Coronary artery (tissue), 2 donors: Measurements from ENCODE around the gene BBLN.
A peak's percentile ranks its signal among the peaks of the same experiment; 100 is the strongest.
"Not testable (repeated sequence)": the region's sequence is repeated elsewhere in the genome, so short reads cannot be mapped to it uniquely, and the experiment has no call there.

ENCODE experiments used
- DNase-seq: peaks from one replicate; pipeline ENCODE4 v3.0.0-alpha.2; 2017; ENCODE audit warnings: low spot score
- H3K27ac ChIP-seq, 2 donors: fragments of 200-600 bp; sonication (generic); one replicate each; pipeline ENCODE4 v1.5.1; 2016 to 2019
- H3K4me3 ChIP-seq: fragments of 200-600 bp; sonication (generic); 2 replicates; pipeline ENCODE4 v1.5.1; 2016; ENCODE audit warnings: mild to moderate bottlenecking, moderate library complexity
- CTCF ChIP-seq: fragments of 200-600 bp; sonication (generic); IDR thresholded peaks from one replicate; pipeline ENCODE4 v1.5.1; 2019; ENCODE audit warnings: antibody characterized with exemption

The BBLN gene

GRCh38 chr9:128127568-128127989, 32.5 kb upstream of the BBLN start, which contains the start of gene PTGES2:
Gene PTGES2 (minus strand): TSS chr9:128127729. CDS start chr9:128127717, 12 bp downstream.
- Histone ChIP-seq H3K27ac (peak within 1 kb of the TSS; percentile 89 to 96), H3K4me3 (peak within 1 kb of the TSS; percentile 100)
- peak; percentile 86 for DNase-seq
- no peak for TF ChIP-seq CTCF

GRCh38 chr9:128127990-128128835, 31.9 kb upstream of the BBLN start:
- Histone ChIP-seq H3K4me3 (peak overlapping the region; percentile 100), H3K27ac (peak overlapping the region; percentile 89 to 96)
- peak; percentile 92 for DNase-seq
- TF ChIP-seq CTCF: no peak

DNA sequence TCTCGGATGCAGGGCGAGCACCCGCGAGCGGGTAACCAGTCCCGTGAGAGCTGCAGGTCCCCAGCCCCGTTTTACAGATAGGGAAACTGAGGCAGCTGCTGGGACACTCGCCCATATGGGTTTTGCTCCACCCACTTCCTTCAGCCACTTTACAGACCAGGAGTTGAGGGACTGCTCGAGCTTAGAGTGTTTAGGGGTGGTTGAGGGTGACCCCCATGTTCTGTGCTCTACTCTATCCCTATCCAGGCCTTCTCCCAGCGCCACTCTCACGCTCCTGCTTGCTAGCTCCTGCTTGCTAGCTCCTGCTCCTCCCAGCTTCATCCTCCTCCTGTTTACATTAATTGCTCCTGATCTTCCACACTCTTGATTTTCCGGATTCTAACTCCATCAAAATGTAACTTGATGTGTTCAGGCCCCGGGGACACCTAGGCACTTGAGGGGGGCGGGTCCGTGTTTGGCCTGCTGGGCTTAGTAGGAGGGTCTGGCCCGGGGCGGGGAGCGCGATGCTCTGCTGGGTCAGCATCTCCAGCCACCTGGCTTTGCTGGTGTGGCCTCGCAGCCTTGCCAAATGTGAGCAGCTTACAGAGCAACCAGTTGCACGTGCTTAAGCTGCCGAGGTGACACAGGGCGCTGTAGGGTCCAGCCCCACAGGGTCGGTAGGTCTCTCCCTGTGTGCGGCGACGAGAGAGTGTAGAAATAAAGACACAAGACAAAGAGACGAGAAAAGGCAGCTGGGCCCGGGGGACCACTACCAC, 31.1 kb upstream of the BBLN start:
- DNase-seq: no peak
- no peak for TF ChIP-seq CTCF
- Histone ChIP-seq H3K4me3 (peak overlapping the region; percentile 100), H3K27ac (peak overlapping the region; percentile 89 to 96)

- DNase-seq: not testable (repeated sequence)
Measured at GRCh38 chr9:128129976-128130590, 30.0 kb upstream of the BBLN start.

DNA sequence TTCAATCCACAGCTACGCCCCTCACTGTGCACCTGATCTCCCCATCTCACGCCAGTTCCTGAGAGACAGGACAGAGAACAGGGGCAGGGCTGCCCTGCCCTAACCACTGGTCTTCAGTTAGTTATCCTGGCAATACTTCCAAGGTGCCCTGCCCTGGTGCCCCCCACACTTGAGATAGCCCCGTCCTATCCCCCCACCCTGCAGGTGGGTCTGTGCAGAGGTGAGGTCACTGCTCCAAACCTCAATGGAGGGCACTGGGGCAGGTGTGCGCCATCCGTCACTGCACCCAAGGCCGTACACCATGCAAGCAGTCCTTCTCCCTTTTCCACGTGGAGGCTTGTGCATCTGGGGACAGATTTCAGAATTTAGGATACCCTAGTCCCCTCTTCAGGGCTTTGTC, 29.4 kb upstream of the BBLN start:
- DNase-seq, H3K27ac ChIP-seq, H3K4me3 ChIP-seq: not testable (repeated sequence)

More at GRCh38 chr9:128129976-128130590, 30.0 kb upstream of the BBLN start:
- H3K27ac ChIP-seq, H3K4me3 ChIP-seq: not testable (repeated sequence)
- peak; percentile 35 for TF ChIP-seq CTCF

- H3K4me3 ChIP-seq, DNase-seq, H3K27ac ChIP-seq: not testable (repeated sequence)
Measured at GRCh38 chr9:128131346-128131745, 28.7 kb upstream of the BBLN start.

DNA sequence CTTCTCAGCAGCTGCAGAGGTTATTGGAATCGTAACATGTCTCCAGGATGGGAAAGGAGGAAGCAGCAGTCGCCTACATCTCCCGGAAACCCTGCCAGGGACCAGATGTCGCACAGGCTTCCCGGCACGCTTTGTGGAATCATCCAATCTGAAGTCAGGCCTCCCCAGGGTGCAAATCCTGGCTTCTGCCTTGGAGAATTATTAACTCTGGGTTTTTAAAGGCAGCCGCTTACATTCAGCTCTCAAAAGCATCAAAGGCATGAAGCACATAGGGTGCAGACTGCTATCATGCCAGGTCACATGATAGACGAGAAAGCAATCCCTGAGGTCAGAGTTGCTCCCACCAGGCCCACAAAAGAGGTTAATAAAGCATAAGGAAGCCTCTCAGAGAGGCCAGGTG, 27.9 kb upstream of the BBLN start:
- DNase-seq, H3K4me3 ChIP-seq, H3K27ac ChIP-seq: not testable (repeated sequence)

- not testable (repeated sequence) for H3K4me3 ChIP-seq, H3K27ac ChIP-seq, DNase-seq
Measured at GRCh38 chr9:128135561-128135960, 24.5 kb upstream of the BBLN start.
